HL-60 (cell line): ENCODE data around the gene ANKRD23.
A peak's percentile ranks its signal among the peaks of the same experiment; 100 is the strongest.

Source experiments
- DNase-seq, 2 experiments: peaks; one replicate each; pipeline ENCODE4 v3.0.0-alpha.2; 2010 to 2020; ENCODE audit warnings: low read depth in 1 of 2, low spot score in 1 of 2
- H3K27ac ChIP-seq: fragments of 250-450 bp; sonication (Bioruptor Pico); replicated peaks from 2 replicates; pipeline ENCODE4 v1.5.1; 2020; ENCODE audit warnings: mild to moderate bottlenecking, moderate library complexity
- H3K27me3 ChIP-seq: fragments of 250-450 bp; sonication (Bioruptor Pico); 2 replicates; pipeline ENCODE4 v1.5.1; 2021; ENCODE audit warnings: mild to moderate bottlenecking, moderate library complexity; ENCODE audit not compliant: insufficient read depth, poor library complexity, severe bottlenecking
- H3K4me3 ChIP-seq: replicated peaks from 2 replicates; pipeline ENCODE4 v1.5.1; 2011; ENCODE audit warnings: mild to moderate bottlenecking, control low read depth, low read length; ENCODE audit not compliant: insufficient read depth
- CTCF ChIP-seq: IDR thresholded peaks from one replicate; pipeline ENCODE4 v1.5.1; 2011; ENCODE audit warnings: low read length, control low read depth, inconsistent platforms; ENCODE audit not compliant: insufficient read depth
- GABPA ChIP-seq: IDR thresholded peaks from 2 replicates; pipeline ENCODE4 v1.6.1; 2012; ENCODE audit warnings: low read depth
- POLR2AphosphoS5 ChIP-seq: IDR thresholded peaks from 2 replicates; pipeline ENCODE4 v1.6.1; 2012; ENCODE audit warnings: low read depth
- REST ChIP-seq: IDR thresholded peaks from 2 replicates; pipeline ENCODE4 v1.6.1; 2012; ENCODE audit warnings: low read depth; ENCODE audit not compliant: insufficient replicate concordance
- SPI1 ChIP-seq: IDR thresholded peaks from 2 replicates; pipeline ENCODE4 v1.6.1; 2012; ENCODE audit warnings: low read depth, mild to moderate bottlenecking, borderline replicate concordance

Gene ANKRD23

GRCh38 chr2:96869822-96870625, 26.2 kb upstream of the ANKRD23 start, which contains the start of gene SEMA4C:
SEMA4C (minus strand) TSS chr2:96870080; CDS start chr2:96867886, 2,194 bp downstream.
- TF ChIP-seq GABPA, result no peak
- no peak for TF ChIP-seq REST
- TF ChIP-seq CTCF, result no peak
- no peak for TF ChIP-seq SPI1
- no peak for TF ChIP-seq POLR2AphosphoS5
- Histone ChIP-seq H3K27me3 (peaks cover 26% of the 10 kb centered on the region), H3K27ac (peak within 1 kb of the TSS; percentile 57), H3K4me3 (peak within 1 kb of the TSS; percentile 61)
- no peak for DNase-seq

- Histone ChIP-seq H3K4me3 (peak overlapping the region; percentile 61), H3K27me3 (peaks cover 26% of the 10 kb centered on the region), H3K27ac (no peak overlapping the region; the same call in 1 of the 2 replicates)
- no peak for DNase-seq
- no peak for TF ChIP-seq REST
- TF ChIP-seq SPI1, result no peak
- TF ChIP-seq GABPA, result no peak
- no peak for TF ChIP-seq CTCF
- TF ChIP-seq POLR2AphosphoS5, result no peak
Measured at GRCh38 chr2:96869281-96869821, 25.5 kb upstream of the ANKRD23 start.

- TF ChIP-seq POLR2AphosphoS5 (peak; percentile 52; the same call in 1 of the 2 replicates), SPI1 (no peak), CTCF (peak; percentile 5)
- Histone ChIP-seq H3K27me3 (peaks cover 22% of the 10 kb centered on the region), H3K4me3 (peak overlapping the region; percentile 61), H3K27ac (peak overlapping the region; percentile 57)
- DNase-seq, result peak; percentile 70 to 77
Measured at GRCh38 chr2:96868555-96869280, 24.9 kb upstream of the ANKRD23 start.
